GM18867 (cell line): ENCODE data around the gene NCOR2.
A peak's percentile ranks its signal among the peaks of the same experiment; 100 is the strongest.

Source experiments
- ATAC-seq: cut with Tn5 transposase; IDR thresholded peaks from one replicate; pipeline ENCODE4 v1.9.1; 2021; ENCODE audit warnings: mild to moderate bottlenecking, moderate library complexity; ENCODE audit not compliant: unreplicated experiment

Gene NCOR2

DNA sequence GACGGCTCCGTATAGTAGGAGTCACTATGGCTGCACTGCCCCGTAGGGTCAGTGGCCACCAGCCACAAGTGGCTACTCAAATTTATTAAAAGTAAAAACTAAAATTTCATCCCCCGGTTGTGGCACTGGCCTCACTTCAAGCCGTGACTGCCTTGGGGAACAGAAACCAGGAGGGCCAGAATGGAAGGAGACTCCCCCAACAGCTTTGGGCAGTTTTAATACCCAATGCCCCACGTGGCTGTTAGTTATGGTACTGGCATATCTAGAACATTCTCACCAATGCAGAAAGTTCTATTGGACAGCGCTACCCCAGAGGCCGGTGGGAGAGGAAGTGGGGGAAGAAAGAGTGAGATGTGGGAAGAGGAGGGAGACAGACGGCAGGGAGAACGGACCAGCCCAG lies 6.2 kb downstream of the NCOR2 start:
- ATAC-seq = no peak

- ATAC-seq = no peak
These were observed 7.1 kb downstream of the NCOR2 start for GRCh38 chr12:124560146-124560890.

- no peak for ATAC-seq
These were observed 8.0 kb downstream of the NCOR2 start for GRCh38 chr12:124559182-124560017.

GRCh38 chr12:124558313-124558712 lies 9.1 kb downstream of the NCOR2 start:
- ATAC-seq = no peak

DNA sequence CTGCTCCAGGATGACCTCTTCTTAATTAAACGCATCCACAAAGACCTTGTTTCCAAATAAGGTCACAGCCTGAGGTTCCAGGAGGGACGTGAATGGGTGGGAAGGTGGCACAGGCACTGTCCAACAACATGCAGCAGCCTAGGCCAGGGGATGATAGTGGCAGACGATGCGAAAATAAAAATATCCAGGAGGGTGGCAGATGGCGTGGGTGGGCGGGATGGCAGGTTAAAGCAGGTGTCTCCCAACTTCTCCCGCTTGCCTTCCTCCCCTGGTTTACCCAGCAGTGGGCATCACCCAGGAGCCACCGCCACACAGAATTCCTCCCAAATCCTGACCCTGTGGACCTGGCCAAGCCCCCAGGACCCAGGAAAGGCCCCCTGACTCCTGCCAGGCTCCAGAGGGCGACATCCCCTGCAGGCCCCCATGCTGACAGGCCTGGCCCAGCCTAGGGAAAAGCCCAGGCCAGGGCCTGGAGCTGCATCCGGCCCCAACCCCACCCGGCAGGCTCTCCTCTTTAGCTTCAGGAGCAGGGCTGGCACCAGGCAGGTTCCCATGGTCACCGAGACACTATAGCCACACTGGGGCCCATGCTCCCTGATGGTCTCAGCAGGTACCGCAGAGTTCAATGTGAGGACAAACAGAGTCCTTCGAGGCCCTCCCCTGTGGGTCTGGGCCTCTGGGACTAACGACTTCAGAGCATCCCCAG lies 9.7 kb downstream of the NCOR2 start:
- no peak for ATAC-seq

GRCh38 chr12:124556896-124557501 lies 10.4 kb downstream of the NCOR2 start:
- no peak for ATAC-seq

DNA sequence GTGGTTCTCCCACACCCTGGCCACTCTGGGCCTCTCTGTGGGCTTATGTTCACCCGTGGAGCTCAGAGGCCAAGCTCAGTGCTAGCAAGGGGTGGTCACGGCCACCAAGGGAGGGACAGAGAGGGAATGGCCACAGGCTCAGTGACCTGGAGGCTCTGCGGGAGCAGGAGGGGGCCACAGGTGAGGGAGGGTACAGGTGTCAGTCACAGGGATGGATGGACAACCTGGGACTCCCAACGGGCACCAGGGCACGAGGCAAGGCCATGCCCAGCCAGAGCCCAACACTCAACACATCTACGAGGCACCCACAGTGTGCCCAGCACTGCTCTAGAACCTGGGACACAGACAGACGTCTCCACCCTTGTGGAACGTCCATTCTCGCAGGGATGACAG lies 11.3 kb downstream of the NCOR2 start:
- no peak for ATAC-seq

DNA sequence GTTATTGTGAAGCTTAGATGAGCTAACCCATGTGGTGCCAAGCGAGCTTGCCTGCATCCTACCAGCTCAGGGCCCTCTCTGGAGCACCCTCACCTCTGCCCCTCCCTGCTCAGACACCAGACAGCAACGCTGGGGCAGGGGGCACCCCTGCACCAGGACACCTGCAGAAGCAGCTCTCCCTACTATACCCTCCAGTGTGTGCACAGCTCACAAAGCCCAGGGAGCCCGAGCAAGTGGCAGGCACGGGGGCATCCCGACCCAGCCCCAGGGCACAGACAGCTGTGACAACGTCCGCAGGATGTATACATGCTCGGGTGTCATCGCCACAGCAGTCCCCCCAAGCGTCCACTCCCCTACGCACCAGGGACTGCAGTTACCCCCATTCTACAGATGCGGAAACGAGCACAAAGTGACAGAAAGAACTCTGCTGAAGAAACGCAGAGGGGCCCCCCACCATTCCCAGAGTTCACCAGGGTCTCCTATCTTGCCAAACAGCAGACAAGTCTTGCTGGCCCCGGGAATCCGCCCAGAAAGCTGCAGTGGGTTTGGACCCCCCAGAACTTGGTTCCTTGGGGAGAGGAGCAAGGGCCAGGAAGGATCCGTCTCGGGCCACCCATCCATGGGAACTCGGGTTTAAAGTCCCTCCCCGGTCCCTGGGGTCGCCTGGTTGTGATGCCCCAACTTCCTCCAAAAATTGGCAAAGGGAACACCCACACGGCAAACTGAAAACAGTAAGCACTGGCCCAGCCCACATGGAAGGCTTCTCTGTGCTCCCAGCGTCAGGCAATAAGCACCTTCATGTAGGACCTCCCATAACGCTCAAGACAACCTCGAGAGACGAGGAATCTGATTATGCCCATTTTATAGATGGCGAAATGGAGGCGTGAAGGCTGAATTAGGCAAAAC lies 12.0 kb downstream of the NCOR2 start:
- ATAC-seq = no peak

- ATAC-seq = no peak
These were observed 12.9 kb downstream of the NCOR2 start for GRCh38 chr12:124554429-124555029.

DNA sequence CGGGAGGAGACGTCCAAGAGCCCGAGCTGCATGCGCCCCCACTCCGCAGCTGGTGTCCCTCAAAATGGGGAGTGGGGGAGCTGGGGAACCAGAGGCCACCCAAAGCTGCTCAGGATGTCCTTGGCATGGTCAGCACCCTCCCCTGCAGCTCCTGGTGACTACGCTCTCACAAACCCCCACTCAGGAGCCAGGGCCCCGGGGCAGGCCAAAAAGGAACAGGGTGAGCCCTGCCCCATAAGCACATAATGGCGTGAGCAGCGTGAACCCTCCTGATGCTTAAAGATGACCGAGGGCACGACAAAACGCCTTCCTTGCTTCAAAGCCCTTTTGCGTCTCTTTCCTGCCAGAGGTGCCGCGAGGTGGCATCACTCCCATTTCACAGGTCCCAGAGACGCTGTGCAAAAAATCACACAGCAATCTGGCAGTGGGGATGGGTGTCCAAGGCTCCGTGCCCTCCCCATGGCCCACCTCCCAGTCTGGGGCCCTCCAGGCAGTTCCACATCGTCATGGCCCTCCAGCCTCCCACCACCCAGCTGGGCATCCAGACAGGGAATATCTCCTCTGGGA lies 13.5 kb downstream of the NCOR2 start:
- ATAC-seq = no peak

- no peak for ATAC-seq
These were observed 15.9 kb downstream of the NCOR2 start for GRCh38 chr12:124551268-124552144.

DNA sequence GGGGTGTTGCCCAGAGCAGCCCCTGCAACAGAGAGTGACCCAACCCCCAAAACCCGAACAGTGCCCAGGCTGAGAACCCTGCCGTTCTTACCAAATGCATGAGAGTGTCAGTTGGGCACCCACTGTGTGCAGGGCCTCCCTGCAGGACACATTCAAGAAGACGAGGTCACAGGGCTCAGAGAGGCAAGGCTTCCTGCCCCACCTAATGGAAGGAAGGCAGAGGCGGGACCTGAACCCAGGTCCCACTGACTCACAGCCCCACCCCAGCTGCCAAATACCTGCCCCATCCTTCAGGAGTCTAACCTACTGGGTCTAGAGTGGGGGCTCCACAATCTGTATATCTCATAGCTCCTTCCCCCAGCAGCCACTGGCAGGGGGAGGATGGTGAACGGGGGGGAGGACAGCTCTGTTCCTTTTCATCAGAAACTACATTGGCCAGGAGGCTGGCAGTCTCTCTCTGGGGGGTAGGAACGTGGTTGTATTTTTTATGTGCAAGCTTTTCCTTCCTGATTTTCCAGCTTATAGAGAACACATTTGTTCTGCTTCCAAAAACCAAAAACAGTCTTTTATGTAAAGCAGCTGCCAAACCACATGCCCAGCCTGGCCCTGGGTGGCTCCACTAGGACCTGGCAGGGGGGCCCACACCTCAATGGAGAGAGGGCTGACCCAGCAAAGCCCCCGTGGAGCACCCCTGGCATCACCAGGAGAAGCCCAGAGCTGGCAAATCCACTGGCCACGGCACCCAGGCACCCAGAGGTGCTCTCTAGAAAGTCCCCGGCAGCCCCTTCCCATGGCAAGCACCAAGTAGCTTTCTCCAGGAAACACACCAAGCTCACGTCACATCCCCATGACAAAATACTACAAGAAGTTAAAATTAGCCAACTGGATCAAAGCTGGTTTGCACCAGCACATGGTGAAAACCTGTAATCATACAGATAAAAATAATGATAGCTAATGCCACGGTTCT lies 17.0 kb downstream of the NCOR2 start:
- ATAC-seq = no peak

GRCh38 chr12:124549629-124550028 lies 17.8 kb downstream of the NCOR2 start:
- ATAC-seq = no peak

DNA sequence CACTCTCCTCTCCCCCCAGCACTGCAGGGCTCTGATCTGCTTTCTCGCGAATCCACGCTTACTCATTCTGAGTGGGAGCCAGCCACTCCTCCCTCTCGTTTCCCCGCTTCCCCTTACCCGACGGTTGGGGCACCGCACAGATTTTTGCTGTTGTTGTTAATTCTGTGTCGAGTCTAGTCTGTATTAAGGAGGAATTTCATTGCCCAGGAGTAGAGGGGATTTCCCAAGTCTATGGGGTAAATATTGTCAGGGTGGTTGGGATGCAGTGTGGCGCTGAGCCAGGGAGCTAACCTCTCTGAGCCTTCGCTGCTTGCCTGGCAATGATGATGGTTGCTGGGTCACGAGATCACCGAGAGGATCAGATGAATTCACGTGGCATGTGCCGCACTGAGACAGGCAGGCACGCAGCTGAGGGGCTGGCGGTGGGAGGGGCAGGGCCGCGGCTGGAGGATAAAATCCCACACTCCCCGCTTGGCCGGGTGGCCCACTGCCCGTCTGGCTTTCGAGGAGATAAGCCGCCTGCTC lies 18.5 kb downstream of the NCOR2 start:
- ATAC-seq = no peak

DNA sequence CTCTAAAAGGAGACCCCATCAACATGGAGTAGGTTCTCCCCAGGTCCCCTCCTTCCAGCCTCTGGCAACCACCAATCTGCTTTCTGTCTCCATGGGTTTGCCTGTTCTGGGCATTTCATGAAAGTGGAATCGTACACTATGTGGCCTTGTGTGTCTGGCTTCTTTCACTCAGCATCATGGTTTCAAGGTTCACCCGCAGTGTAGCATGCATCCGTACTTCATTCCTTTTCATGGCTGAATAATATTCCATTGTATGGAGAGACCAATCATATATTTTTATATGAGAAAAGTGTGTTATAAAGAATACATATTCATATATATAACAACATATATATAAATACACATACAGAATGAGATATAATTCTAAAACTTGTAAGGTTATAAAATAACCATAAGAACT lies 19.8 kb downstream of the NCOR2 start:
- ATAC-seq = no peak

- peak; percentile 90 for ATAC-seq
These were observed 21.6 kb downstream of the NCOR2 start for GRCh38 chr12:124545508-124546418.
